Urothelium cell line (cell line): Measurements from ENCODE around the gene ACACA.

Experiments
- DNase-seq: peaks from one replicate; pipeline ENCODE4 v3.0.0; 2011; ENCODE audit warnings: low spot score, mixed read lengths
- FAIRE-seq: peaks from 2 replicates; lab custom pipeline; 2011; peaks lifted over from hg19 to GRCh38; lab: Jason Lieb, UNC

The ACACA gene

GRCh38 chr17:37054894-37055293 lies 351.7 kb downstream of the ACACA start:
- FAIRE-seq (no peak), DNase-seq (no peak)

GRCh38 chr17:37052450-37052849 lies 354.2 kb downstream of the ACACA start:
- DNase-seq (no peak), FAIRE-seq (no peak)

- DNase-seq (no peak), FAIRE-seq (no peak)
Observed at GRCh38 chr17:37051833-37052232, 354.8 kb downstream of the ACACA start.

- FAIRE-seq (no peak), DNase-seq (no peak)
Observed at GRCh38 chr17:37051381-37051780, 355.3 kb downstream of the ACACA start.

- DNase-seq, result peak; percentile 65
- no peak for FAIRE-seq
Observed at GRCh38 chr17:37050920-37051319, 355.7 kb downstream of the ACACA start.

- DNase-seq (no peak), FAIRE-seq (no peak)
Observed at GRCh38 chr17:37048811-37049210, 357.8 kb downstream of the ACACA start.

GRCh38 chr17:37047631-37048104 lies 359.0 kb downstream of the ACACA start:
- FAIRE-seq, result no peak

GRCh38 chr17:37045351-37045922 lies 361.2 kb downstream of the ACACA start:
- DNase-seq, result no peak
- FAIRE-seq, result no peak

More at GRCh38 chr17:37047631-37048104, 359.0 kb downstream of the ACACA start:
- DNase-seq, result peak; percentile 77

GRCh38 chr17:37043201-37043600 lies 363.4 kb downstream of the ACACA start:
- no peak for DNase-seq
- no peak for FAIRE-seq

GRCh38 chr17:37041932-37042331 lies 364.7 kb downstream of the ACACA start:
- no peak for DNase-seq
- FAIRE-seq, result no peak

- DNase-seq (no peak), FAIRE-seq (no peak)
Observed at GRCh38 chr17:37039269-37039668, 367.4 kb downstream of the ACACA start.

- FAIRE-seq, result no peak
- DNase-seq, result no peak
Observed at GRCh38 chr17:37037590-37038155, 369.0 kb downstream of the ACACA start.
